Epidermal melanocyte (primary cell): ENCODE results near the gene ESRRA.

Experiments
- DNase-seq: peaks from one replicate; pipeline ENCODE4 v3.0.0; 2011; ENCODE audit warnings: low spot score; ENCODE audit not compliant: insufficient read length

ESRRA gene

DNA sequence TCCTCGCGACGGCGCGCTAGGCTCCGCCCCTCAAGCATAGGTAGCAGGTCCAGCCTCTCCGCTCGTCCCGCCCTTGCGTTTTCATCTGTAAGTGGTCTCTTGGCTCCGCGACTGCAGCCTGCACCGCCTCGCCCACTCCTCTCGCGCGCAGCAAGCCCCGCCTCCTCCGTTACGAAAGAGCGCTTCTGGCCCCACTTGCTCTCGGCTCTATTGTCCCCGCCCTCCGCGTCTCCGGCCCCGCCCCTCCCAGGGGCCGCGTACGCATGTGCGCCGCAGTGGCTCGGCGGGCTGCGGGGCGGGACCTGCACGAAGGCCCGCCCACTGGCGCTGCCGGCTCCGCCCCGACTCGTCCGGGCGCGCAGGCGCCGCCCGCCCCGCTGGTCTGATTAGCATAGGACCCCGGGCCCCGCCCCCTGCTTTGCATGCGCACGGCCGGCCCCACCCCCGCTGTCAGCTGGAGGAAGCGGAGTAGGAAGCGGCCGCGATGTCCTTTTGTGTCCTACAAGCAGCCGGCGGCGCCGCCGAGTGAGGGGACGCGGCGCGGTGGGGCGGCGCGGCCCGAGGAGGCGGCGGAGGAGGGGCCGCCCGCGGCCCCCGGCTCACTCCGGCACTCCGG is at the start of gene ESRRA:
ESRRA (plus strand) TSS at position 450 of the 616 bp plus-strand sequence. CDS start 1,656 bp downstream, outside the sequence.
- peak; percentile 97 for DNase-seq

DNA sequence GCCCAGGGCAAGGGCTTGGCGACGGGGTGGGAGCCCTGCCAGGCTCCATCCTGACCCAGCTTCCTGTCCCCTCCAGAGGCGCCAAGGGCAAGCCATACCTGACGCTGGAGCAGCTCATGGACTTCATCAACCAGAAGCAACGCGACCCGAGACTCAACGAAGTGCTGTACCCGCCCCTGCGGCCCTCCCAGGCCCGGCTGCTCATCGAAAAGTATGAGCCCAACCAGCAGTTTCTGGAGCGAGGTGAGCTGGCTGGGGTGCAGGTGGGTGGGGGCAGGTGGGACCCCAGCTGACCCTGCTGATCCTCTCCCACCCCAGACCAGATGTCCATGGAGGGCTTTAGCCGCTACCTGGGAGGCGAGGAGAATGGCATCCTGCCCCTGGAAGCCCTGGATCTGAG is 49.0 kb upstream of the ESRRA start:
- no peak for DNase-seq

DNA sequence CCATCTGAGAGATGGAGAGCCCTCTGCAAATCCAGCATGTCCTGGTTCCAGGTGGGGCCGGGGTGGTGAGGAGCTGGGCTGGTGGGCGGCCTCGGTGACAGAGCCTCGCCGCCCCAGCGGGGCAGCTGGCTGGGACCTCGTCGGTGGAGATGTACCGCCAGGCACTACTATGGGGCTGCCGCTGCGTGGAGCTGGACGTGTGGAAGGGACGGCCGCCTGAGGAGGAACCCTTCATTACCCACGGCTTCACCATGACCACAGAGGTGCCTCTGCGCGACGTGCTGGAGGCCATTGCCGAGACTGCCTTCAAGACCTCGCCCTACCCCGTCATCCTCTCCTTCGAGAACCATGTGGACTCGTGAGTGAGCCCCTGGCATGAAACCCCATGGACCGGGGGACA is 47.0 kb upstream of the ESRRA start:
- no peak for DNase-seq

DNA sequence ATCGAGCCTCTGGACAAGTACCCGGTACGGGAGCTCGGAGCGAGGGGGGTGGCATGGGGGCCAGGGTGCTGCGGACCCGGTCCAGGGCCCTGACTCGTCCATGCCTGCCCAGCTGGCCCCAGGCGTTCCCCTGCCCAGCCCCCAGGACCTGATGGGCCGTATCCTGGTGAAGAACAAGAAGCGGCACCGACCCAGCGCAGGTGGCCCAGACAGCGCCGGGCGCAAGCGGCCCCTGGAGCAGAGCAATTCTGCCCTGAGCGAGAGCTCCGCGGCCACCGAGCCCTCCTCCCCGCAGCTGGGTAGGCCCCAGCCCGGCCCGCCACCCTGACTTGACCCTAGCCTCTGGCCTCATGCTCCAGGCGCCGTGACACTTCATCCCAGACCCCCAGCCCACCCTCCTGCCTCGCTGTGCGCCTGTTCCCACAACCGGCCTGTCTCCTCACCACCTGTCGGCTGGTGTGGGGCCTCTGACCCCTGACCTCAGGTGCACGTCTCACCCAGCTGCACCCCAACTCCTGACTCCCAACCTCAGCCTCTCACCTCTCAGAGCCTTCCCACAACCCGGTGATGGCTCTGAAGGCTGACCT is 46.3 kb upstream of the ESRRA start:
- no peak for DNase-seq

DNA sequence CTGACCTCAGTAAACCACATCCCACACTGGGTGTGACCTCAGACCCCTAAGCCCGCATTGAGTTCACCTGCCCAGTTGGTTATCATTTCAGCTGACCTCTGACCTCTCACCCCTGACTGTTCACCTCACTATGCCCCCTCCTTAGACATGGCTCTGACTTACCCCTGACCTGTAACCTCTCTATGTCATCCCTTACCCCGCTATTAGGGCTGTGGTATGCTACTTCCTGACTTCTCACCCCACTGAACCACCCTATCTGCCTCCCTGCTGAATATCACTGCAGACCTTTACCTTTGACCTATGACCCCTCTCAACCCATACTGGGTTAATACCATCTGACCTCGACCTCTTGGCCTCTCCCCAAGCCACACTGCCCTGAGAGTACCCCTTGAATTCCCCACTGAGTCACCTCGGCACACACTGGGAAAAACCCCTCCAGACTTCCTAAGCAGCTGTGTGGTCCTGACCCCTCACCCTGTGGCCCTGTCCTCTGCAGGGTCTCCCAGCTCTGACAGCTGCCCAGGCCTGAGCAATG is 45.7 kb upstream of the ESRRA start:
- DNase-seq = no peak

DNA sequence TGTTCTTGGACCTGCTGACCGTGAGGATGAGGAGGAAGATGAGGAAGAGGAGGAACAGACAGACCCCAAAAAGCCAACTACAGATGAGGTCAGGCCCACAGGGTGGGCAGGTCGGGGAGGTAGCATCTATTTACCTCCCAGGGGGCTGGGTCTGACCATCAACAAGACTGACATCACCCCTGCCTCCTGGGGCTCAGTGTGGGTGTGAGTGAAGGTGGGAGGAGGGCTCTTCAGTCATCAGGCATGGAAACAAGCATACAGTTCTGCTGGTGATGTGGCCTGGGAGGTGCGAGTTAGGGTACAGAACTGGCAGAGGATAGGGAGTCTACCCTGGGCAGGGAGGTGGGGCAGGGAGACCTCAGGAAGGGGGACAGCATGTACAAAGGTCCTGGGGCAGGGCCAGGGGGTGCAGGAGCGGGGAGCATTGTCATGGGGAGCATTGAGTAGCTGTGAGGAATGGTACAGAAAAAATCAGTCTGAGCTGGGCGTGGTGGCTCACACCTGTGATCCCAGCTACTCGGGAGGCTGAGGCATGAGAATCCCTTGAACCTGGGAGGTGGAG is 45.1 kb upstream of the ESRRA start:
- no peak for DNase-seq

DNA sequence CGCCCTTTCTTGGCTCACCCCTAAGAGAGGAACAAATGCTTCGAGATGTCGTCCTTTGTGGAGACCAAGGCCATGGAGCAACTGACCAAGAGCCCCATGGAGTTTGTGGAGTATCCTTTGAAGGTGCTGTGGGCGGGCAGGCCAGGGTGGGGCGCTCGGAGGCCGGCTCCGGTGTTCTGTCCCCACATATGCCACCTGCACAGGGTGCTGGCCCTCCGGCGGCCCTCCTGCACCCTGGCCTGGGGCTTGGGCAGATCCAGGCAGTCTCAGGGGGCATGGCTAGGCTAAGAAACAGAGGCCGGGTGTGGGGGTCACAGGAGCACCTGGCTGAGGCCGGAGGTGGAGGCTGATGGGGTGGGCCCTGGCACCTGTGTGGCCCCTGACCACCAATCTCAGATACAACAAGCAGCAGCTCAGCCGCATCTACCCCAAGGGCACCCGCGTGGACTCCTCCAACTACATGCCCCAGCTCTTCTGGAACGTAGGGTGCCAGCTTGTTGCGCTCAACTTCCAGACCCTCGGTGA is 43.7 kb upstream of the ESRRA start:
- DNase-seq = no peak

DNA sequence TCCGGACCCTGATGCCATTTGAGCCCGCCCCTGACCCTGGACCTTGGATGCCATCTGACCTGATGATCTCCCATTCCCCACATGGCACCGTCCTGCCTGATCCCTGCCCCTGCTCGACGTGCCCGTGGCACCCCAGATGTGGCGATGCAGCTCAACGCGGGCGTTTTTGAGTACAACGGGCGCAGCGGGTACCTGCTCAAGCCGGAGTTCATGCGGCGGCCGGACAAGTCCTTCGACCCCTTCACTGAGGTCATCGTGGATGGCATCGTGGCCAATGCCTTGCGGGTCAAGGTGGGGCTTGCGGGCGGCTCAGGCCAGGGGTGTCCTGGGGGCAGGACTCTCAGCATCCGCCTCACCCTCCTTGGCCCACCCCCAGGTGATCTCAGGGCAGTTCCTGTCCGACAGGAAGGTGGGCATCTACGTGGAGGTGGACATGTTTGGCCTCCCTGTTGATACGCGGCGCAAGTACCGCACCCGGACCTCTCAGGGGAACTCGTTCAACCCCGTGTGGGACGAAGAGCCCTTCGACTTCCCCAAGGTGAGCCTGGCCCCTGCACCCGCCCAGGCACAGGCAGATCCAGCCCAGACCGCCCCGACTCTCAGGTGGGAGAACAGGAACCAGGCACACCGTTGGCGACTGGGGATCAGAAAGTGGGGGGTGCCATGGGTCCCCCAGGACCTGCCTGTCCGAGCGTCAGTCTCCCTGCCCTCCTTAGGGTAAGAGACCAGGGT is 42.9 kb upstream of the ESRRA start:
- no peak for DNase-seq

DNA sequence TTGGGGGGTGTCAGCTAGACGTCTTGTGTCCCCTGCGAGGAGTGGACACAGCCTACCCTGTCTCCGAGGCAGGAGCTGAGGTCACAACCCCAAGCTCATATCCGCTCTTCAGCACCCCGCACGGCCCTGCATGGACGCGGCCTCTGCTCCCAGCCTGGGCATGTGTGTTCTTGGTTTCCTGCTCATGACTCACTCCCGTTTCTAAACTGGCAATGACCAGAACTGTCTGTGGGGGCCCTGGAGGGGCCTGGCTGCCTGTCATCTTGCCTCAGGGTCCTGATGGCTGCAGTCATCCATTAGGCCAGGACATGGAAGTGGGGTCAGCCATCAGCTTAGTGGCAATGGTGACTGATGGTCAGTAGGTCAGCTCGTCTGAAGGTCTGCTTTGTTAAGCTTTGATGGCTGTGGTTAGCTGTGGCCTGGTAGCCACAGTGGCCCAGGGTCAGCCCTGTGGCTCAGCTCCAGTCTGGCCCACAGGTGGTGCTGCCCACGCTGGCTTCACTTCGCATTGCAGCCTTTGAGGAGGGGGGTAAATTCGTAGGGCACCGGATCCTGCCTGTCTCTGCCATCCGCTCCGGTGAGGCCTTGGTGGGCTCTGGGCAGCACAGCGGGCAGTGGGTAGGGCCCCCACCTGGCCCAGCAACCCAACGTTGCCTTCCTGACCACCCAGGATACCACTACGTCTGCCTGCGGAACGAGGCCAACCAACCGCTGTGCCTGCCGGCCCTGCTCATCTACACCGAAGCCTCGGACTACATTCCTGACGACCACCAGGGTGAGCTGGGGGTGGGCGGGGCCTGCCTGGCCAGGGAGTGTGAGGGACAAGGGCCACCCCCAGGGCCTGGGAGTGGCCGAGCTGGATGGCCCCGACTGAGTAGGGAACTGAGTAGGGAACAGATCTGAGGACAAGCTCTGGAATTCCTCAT is 42.0 kb upstream of the ESRRA start:
- DNase-seq = no peak

DNA sequence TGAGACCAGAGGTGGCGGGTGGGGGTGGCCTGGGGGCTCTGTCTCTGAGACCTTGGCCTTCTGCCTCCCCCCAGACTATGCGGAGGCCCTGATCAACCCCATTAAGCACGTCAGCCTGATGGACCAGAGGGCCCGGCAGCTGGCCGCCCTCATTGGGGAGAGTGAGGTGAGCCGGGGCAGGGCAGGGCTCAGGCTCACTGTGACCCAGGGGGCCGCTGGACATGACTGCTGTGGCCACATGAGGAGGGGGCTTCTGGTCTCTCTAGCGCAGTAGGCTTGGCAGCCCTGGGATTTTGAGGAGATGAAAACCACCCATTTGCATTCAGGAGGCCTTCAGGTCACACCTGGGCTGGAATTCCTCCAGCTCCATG is 41.4 kb upstream of the ESRRA start:
- DNase-seq = no peak

DNA sequence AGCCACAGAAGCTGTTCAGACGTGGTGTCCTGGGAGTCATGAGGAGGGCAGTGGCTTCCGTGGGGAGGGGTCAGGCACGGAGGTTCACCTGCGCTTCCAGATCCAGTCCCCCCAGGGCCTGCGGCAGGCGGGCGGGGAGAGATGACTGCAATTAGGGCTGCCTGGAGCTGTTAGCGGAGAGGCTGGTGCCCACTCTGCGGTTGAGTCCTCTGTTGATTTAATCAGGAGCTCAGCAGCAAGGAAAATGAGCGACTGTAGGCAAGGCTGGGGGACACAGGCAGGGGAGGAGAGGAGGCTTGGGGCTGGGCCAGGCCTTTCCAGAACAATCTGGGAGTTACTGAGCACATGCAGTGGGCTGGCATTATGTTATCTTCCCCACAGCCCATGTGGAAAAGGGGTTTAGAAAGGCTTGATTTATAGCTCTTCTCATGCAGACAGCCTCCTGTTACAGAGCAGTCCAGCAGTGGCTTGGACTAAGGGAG is 40.9 kb upstream of the ESRRA start:
- DNase-seq = no peak

DNA sequence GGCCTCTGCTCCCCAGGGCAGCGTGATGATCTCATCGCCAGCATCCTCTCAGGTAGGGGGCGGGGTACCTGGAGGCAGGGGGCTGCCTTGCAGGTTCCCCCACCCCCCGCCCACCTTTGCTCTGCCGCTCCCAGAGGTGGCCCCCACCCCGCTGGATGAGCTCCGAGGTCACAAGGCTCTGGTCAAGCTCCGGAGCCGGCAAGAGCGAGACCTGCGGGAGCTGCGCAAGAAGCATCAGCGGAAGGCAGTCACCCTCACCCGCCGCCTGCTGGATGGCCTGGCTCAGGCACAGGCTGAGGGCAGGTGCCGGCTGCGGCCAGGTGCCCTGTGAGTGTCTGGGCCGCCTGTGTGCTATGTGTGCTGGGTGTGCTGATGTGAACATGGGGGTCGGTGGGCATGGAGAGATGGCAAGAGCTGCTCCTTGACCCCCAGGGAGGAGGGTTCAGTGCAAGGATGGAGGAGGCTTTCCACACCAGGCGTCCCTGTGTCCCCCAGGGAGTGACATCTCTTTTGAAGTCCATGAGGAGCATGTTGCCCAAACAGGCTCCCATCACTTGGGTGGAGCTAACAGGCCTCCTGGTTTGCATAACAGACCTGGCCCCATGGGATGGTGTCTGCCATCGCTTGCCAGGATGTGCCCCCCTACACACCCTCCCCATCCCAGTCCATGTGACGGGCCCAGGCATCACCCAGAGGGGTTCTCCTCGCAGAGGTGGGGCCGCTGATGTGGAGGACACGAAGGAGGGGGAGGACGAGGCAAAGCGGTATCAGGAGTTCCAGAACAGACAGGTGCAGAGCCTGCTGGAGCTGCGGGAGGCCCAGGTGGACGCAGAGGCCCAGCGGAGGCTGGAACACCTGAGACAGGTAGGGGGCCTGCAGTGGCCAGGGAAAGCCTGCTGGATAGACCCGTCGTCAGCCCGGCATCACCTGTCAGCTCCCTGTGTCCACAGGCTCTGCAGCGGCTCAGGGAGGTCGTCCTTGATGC is 39.9 kb upstream of the ESRRA start:
- no peak for DNase-seq

DNA sequence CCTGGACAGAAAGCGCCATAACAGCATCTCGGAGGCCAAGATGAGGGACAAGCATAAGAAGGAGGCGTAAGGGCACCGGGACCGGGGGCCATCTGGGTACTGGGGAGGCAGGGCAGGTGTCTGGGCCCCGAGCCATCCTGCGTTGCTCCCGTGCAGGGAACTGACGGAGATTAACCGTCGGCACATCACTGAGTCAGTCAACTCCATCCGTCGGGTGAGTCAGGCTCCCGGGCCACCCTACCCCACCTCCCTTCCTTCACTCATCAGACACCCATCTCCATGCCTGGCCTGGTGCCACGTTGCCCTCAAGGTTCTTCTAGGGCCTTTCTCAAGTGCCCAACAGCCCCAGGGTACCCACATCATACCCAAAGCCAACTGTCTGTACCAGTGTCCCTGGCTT is 39.0 kb upstream of the ESRRA start:
- no peak for DNase-seq

DNA sequence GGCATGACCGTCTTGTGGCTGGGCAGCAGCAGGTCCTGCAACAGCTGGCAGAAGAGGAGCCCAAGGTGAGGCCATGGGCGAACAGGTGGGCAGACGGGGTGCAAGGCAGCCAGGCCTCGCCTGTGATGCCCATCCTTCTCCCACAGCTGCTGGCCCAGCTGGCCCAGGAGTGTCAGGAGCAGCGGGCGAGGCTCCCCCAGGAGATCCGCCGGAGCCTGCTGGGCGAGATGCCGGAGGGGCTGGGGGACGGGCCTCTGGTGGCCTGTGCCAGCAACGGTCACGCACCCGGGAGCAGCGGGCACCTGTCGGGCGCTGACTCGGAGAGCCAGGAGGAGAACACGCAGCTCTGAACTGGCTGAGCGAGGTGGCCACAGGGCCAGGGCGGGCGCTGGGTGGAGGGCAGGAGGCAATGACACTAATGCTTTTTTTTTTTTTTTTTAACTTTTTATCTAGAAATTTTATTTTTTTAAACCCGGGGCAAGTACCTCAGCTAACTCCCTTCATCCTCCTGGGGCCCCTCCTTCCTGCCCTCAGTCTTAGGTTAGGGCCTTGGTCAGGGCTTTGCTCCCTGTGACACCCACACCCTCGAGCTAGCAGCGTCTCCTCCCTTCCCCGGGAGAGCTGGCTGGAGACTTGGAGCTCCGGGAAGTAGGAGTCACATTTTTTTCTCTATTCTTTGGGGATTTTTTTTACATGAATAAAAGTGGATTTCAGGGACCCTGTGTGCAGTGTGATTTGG is 37.9 kb upstream of the ESRRA start:
- DNase-seq = no peak

DNA sequence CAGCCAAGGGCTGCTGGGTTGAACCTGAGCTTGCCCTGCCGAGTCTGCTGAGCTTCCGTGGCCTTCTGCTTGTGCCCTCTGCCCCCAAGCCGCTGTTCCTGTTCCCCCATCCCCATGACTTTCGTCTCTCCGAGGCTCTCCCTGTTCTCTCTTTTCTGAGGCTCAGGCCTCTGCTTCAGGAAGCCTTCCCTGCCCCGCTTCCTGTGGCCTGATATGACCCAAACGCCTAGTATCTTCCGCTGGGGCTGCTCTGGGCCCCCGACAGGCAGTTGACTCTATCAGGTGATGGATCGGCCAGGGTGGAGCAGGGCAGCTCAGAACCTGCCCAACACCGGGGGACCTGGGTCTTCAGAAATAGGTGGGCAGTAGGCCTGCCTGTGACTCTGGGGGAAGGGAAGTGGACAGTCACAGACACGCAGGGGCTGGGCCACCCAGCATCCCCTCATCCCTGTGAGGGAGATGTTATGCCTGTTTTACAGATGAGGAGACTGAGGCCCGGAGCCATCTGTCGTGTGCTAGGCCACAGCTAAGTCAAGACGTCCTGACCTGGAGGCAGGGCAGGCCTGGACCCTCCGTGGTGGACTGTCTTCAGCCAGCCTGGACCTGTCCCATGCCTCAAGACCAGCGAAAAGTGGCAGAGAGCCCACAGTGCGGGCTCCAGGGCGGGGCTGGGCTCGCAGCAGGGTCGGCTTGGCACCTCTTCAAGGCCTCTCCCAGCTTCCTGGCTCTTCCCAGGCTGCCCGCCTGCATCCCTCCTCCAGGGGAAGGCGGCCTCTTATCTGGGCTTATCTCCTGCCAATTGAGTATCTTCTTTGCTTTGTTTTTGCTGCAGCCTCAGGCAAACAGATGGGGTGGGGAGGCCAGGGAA is 37.1 kb upstream of the ESRRA start:
- no peak for DNase-seq

DNA sequence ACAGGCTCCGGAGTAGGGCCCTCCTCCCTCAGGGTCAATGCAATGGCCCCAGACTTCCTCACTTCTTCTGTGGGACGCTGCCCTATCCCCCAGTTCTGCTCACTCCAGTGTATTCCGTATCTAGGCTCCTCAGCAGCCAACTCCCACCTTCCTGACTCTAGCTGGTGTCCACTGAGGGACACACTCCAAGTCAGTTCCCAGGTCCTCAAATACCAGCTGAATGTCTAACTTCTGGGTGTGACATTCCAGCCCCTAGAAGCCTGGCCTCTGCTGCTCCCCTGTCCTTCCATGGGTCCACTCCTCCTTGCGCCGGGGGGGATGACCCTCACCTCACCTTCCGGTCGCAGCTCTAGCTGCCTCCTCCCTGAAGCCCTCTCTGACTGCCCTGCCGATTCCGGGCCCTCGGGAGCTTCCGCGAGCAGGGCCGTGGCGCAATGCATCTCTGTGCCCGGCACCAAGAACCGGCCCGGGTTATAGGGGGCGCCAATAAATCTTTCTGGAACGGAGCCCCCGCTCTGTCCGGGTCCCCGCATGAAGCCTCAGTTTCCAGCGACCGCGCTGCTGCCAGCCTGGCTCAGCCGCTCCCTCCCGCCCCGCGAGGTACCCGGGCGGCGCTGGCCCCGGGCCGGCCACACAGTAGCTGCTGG is 36.3 kb upstream of the ESRRA start:
- DNase-seq = no peak

DNA sequence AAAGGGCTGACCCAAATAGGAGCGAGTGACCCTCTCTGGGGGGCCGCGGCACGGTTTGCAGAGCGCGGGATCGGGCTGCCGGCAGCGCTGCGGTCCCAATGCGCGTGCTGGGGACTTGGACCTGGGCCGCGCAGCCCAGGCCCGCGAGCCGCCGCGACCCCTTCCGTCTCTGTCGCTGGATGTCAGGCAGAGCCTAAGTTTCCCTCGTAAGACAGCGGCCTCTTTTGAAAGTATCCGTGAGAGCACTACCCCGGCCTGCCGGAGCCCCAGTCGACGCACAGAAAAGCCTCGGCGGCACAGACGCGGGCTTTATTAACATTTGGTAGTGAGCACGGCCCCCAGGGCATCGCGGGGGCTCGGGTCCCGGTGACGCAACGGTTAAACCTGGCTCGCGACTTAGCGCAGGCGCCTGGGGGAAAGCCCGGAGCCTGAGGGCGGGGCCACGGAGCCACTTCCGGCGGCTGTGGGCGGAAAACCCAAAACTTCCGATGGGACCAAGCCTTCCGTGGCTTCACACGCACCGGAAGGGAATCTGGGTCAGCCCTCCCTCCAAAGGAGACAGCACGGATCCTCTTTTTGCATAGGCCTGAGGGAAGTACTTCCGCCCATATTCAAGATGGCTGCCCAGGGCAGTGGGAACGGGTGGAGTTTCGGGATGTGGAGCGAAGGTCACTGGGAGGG is 35.6 kb upstream of the ESRRA start:
- DNase-seq = peak; percentile 78
